ENCODE data around the gene PKIB.

The PKIB gene

GRCh38 chr6:122730775-122731386 is 120.7 kb downstream of the PKIB start:
- TF ChIP-seq CTCF (IDR thresholded peaks at IDR 0.05; ENCODE audit: insufficient read depth, low read depth, low read length, missing control alignments), result peak; percentile 81
- DNase-seq (ENCODE audit: low read depth), result peak; percentile 59
- no peak overlapping the region for H3K4me3 ChIP-seq (ENCODE audit: low read length)

GRCh38 chr6:122733259-122733658 is 123.1 kb downstream of the PKIB start:
- peak; percentile 21 for DNase-seq (ENCODE audit: low read depth)
- no peak for TF ChIP-seq CTCF (IDR thresholded peaks at IDR 0.05; ENCODE audit: insufficient read depth, low read depth, low read length, missing control alignments)

GRCh38 chr6:122734529-122735395 is 124.6 kb downstream of the PKIB start:
- peak; percentile 7 for DNase-seq (ENCODE audit: low read depth)
- TF ChIP-seq CTCF (IDR thresholded peaks at IDR 0.05; ENCODE audit: insufficient read depth, low read depth, low read length, missing control alignments), result no peak
- no peak overlapping the region for H3K4me3 ChIP-seq (ENCODE audit: low read length)

More at GRCh38 chr6:122733259-122733658, 123.1 kb downstream of the PKIB start:
- H3K4me3 ChIP-seq (ENCODE audit: low read length), result no peak overlapping the region

GRCh38 chr6:122735582-122735981 is 125.4 kb downstream of the PKIB start:
- no peak for TF ChIP-seq CTCF (IDR thresholded peaks at IDR 0.05; ENCODE audit: insufficient read depth, low read depth, low read length, missing control alignments)
- no peak overlapping the region for H3K4me3 ChIP-seq (ENCODE audit: low read length)
- DNase-seq (ENCODE audit: low read depth), result peak; percentile 98

- no peak for TF ChIP-seq CTCF (IDR thresholded peaks at IDR 0.05; ENCODE audit: insufficient read depth, low read depth, low read length, missing control alignments)
- DNase-seq (ENCODE audit: low read depth), result peak; percentile 93
- H3K4me3 ChIP-seq (ENCODE audit: low read length), result no peak overlapping the region
These were observed 126.0 kb downstream of the PKIB start for GRCh38 chr6:122736163-122736562.

GRCh38 chr6:122736616-122737015 is 126.4 kb downstream of the PKIB start:
- no peak for TF ChIP-seq CTCF (IDR thresholded peaks at IDR 0.05; ENCODE audit: insufficient read depth, low read depth, low read length, missing control alignments)
- H3K4me3 ChIP-seq (ENCODE audit: low read length), result no peak overlapping the region
- no peak for DNase-seq (ENCODE audit: low read depth)
